ENCODE measurements around the gene KRTAP4-4.

DNA sequence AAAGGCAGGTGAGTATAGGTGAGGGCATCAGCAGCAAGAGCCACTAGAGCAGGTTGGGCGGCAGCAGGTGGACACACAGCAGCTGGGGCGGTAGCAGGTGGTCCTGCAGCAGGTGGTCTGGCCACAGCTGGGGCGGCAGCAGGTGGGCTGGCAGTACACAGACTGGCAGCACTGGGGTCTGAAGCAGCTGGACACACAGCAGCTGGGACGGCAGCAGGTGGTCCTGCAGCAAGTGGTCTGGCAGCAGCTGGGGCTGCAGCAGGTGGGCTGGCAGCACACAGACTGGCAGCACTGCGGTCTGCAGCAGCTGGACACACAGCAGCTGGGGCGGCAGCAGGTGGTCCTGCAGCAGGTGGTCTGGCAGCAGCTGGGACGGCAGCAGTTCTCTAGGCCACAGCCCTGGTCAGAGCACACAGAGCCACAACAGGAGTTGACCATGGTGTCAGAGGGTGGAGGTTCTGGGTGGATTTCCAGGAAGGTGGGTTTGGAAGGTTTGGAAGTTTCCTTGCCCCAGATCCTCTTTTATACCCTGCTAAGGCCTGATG lies 17.3 kb upstream of the KRTAP4-4 start, which contains the start of gene KRTAP4-2:
- TF ChIP-seq GATA2 (IDR thresholded peaks at IDR 0.05; ENCODE audit: low read depth, low read length) (no peak), GATA3 (IDR thresholded peaks at IDR 0.05; ENCODE audit: low read depth, low read length) (no peak)

Measured in SH-SY5Y (cell line).